K562 (cell line): ENCODE results near the gene NUDT2. TPM values are rescaled to one million over a fixed set of nuclear protein-coding genes. Genes with fewer than 3 reads are reported as not detected.

Source experiments
- ATAC-seq: fragments of 200-7000 bp; cut with Tn5 transposase; 3 replicates; pipeline ENCODE4 v1.9.1; 2020; ENCODE audit warnings: moderate library complexity
- BruUV-seq: library from RNA; stranded (reverse); fragments of 400-500 nt; replicated peaks from 2 replicates; lab custom pipeline; 2021; lab: Mats Ljungman, UMichigan
- CTCF ChIA-PET: fragments of 300-600 bp; formaldehyde crosslinking; extraction: SDS; loops from one replicate; lab custom pipeline; 2021; ENCODE audit warnings: low intra/inter-chr PET ratio; lab: Yijun Ruan, JAX
- POLR2A ChIA-PET: fragments of 300-600, 350-650 bp; sonication (Branson Sonifier 250); formaldehyde crosslinking; extraction: SDS; loops from one replicate; lab custom pipeline; 2021; ENCODE audit warnings: antibody characterized with exemption, inconsistent platforms; lab: Yijun Ruan, JAX
- DNase-seq, 4 experiments: peaks; one replicate each; pipeline versions ENCODE4 v3.0.0 to v3.0.0-alpha.2; 2011 to 2018; ENCODE audit warnings: low spot score in 3 of 4, mixed read lengths in 3 of 4; ENCODE audit errors: extremely low read depth in 1 of 4
- FAIRE-seq: peaks from 2 replicates; lab custom pipeline; 2011; peaks lifted over from hg19 to GRCh38; lab: Jason Lieb, UNC
- H2AFZ ChIP-seq: 2 replicates; pipeline ENCODE4 v1.6.0; 2011; ENCODE audit warnings: low read depth, low read length, control low read depth, inconsistent platforms
- H3K27ac ChIP-seq: fragments of 200-600 bp; 3 replicates; pipeline ENCODE4 v1.8.0; 2011; ENCODE audit warnings: low read depth, mild to moderate bottlenecking, control low read depth, inconsistent platforms, low read length, moderate library complexity, mixed read lengths; ENCODE audit errors: extremely low read depth
- H3K27me3 ChIP-seq, 2 experiments: fragments of 300-600 bp in 1 of 2; 2 replicates in 1 of 2; 3 replicates in 1 of 2; pipeline versions ENCODE4 v1.6.0 to v1.8.0; 2011; ENCODE audit warnings: inconsistent platforms in 2 of 2, low read length in 2 of 2, mild to moderate bottlenecking in 1 of 2, mixed read lengths in 1 of 2, moderate library complexity in 1 of 2; ENCODE audit not compliant: control insufficient read depth in 2 of 2, insufficient read depth in 2 of 2
- H3K36me3 ChIP-seq: fragments of 300-600 bp; 3 replicates; pipeline ENCODE4 v1.8.0; 2011; ENCODE audit warnings: mild to moderate bottlenecking, low read length, inconsistent platforms; ENCODE audit not compliant: control insufficient read depth, insufficient read depth
- H3K4me1 ChIP-seq, 2 experiments: fragments of 200-600 bp in 1 of 2; replicated peaks in 1 of 2; 2 replicates in 1 of 2; 3 replicates in 1 of 2; pipeline versions ENCODE4 v1.5.1 to v1.8.0; 2011; ENCODE audit warnings: inconsistent platforms in 2 of 2, low read length in 2 of 2, mild to moderate bottlenecking in 1 of 2, mixed read lengths in 1 of 2, moderate library complexity in 1 of 2; ENCODE audit not compliant: control insufficient read depth in 2 of 2, insufficient read depth in 2 of 2
- H3K4me2 ChIP-seq: 2 replicates; pipeline ENCODE4 v1.6.1; 2011; ENCODE audit warnings: low read length, control low read depth, inconsistent platforms, mixed read lengths; ENCODE audit not compliant: insufficient read depth
- H3K4me3 ChIP-seq: fragments of 200-600 bp; sonication (generic), shearing (Covaris generic); 2 replicates; pipeline ENCODE4 v1.5.1; 2016; ENCODE audit warnings: control low read depth, inconsistent platforms
- H3K79me2 ChIP-seq: fragments of 200-600 bp; 3 replicates; pipeline ENCODE4 v1.8.0; 2011; ENCODE audit warnings: low read length, inconsistent platforms; ENCODE audit not compliant: control insufficient read depth, insufficient read depth
- H3K9ac ChIP-seq, 2 experiments: 2 replicates each; pipeline versions ENCODE4 v1.6.0 to v1.6.1; 2011; ENCODE audit warnings: low read depth in 2 of 2, low read length in 2 of 2, control low read depth in 1 of 2, inconsistent platforms in 1 of 2, mild to moderate bottlenecking in 1 of 2, mixed read lengths in 1 of 2; ENCODE audit not compliant: insufficient read depth in 1 of 2
- H3K9me1 ChIP-seq: one replicate; pipeline ENCODE4 v1.6.0; 2011; ENCODE audit warnings: inconsistent platforms, mild to moderate bottlenecking, low read length, moderate library complexity; ENCODE audit not compliant: control insufficient read depth, insufficient read depth
- H3K9me3 ChIP-seq: replicated peaks from 2 replicates; pipeline ENCODE4 v1.5.1; 2011; ENCODE audit warnings: low read depth, low read length, inconsistent platforms; ENCODE audit not compliant: control insufficient read depth, insufficient read depth
- H4K20me1 ChIP-seq: replicated peaks from 2 replicates; pipeline ENCODE4 v1.6.1; 2011; ENCODE audit warnings: low read length, inconsistent platforms, mixed read lengths; ENCODE audit not compliant: control insufficient read depth, insufficient read depth
- ADNP ChIP-seq: fragments of 200-800 bp; sonication (Bioruptor generic); IDR thresholded peaks from 2 replicates; pipeline ENCODE4 v1.6.1; 2016; ENCODE audit warnings: missing genetic modification characterization, missing compliant biosample characterization
- CHD4 ChIP-seq: fragments of 200-600 bp; sonication (generic); IDR thresholded peaks from 3 replicates; pipeline ENCODE4 v1.6.1; 2012; ENCODE audit warnings: low read depth, mild to moderate bottlenecking, mixed read lengths, low read length, inconsistent platforms; ENCODE audit not compliant: insufficient read depth, insufficient replicate concordance, poor library complexity, severe bottlenecking
- EGR1 ChIP-seq: fragments of 450-650 bp; conservative IDR thresholded peaks from 2 replicates; pipeline ENCODE4 v1.6.1; 2017; ENCODE audit warnings: mild to moderate bottlenecking
- GTF2A2 ChIP-seq: IDR thresholded peaks from 2 replicates; pipeline ENCODE4 v1.6.1; 2016; ENCODE audit warnings: mild to moderate bottlenecking, missing genetic modification characterization, missing compliant biosample characterization
- KLF1 ChIP-seq: fragments of 450-650 bp; IDR thresholded peaks from 2 replicates; pipeline ENCODE4 v1.6.1; 2016; ENCODE audit warnings: missing genetic modification characterization, missing compliant biosample characterization
- MAFG ChIP-seq: fragments of 450-650 bp; conservative IDR thresholded peaks from 2 replicates; pipeline ENCODE4 v1.6.1; 2016; ENCODE audit warnings: missing genetic modification characterization, missing compliant biosample characterization
- NFE2 ChIP-seq: IDR thresholded peaks from 2 replicates; pipeline ENCODE4 v1.6.1; 2014; ENCODE audit warnings: antibody characterized with exemption, low read depth
- NR3C1 ChIP-seq: sonication (generic); formaldehyde crosslinking; IDR thresholded peaks from 2 replicates; pipeline ENCODE4 v1.8.1; 2022; ENCODE audit warnings: missing genetic modification reagents
- TARDBP ChIP-seq: fragments of 450-650 bp; IDR thresholded peaks from 2 replicates; pipeline ENCODE4 v1.6.1; 2016
- TFAM ChIP-seq: fragments of 250-450 bp; sonication (Bioruptor Pico); conservative IDR thresholded peaks from 2 replicates; pipeline ENCODE4 v1.5.0; 2021; ENCODE audit warnings: mild to moderate bottlenecking, moderate library complexity
- ZFP91 ChIP-seq: sonication (generic); formaldehyde crosslinking; IDR thresholded peaks from 2 replicates; pipeline ENCODE4 v1.8.0; 2022; ENCODE audit warnings: mild to moderate bottlenecking, missing genetic modification reagents
- ZNF354B ChIP-seq: fragments of 250-450 bp; sonication (Bioruptor Pico); IDR thresholded peaks from 2 replicates; pipeline ENCODE4 v1.4.0; 2020
- ZNF408 ChIP-seq: fragments of 250-450 bp; sonication (Bioruptor Pico); IDR thresholded peaks from 2 replicates; pipeline ENCODE4 v1.4.0; 2020; ENCODE audit warnings: low read depth, mild to moderate bottlenecking, moderate library complexity
- WGBS: fragments of 100-300 bp; shearing (Covaris generic); methylation state at CpG from one replicate; pipeline ENCODE4 v1.1.6; 2016; ENCODE audit warnings: low coverage, mixed read lengths; ENCODE audit not compliant: insufficient coverage; ENCODE audit errors: missing lambda C conversion rate; 5-methylcytosine and 5-hydroxymethylcytosine counted together
- in situ Hi-C: fragments of 300-500 bp; cut with MboI; formaldehyde crosslinking; loops from 4 replicates; pipeline ENCODE4 v1.15.0; 2018; ENCODE audit warnings: inconsistent platforms, mixed read lengths
- intact Hi-C: fragments of 100-400 bp; cut with micrococcal nuclease; formaldehyde crosslinking; loops from 2 replicates; pipeline ENCODE4 v1.14.2; 2022
- polyA plus RNA-seq, 8 experiments: library from polyadenylated mRNA; depleted of rRNA in 4 of 8; stranded (reverse) in 5 of 8; unstranded in 3 of 8; fragments of >200 nt; fragmentation: Nextera tagmentation in 2 of 8; fragmentation: Illumina TruSeq in 1 of 8; extraction: Ambion mirVana in 2 of 8; extraction: Trizol in 1 of 8; gene quantifications; 2 replicates each; pipeline versions ENCODE4 v1.2.1 to v1.2.3, GENCODE V29; 2011 to 2014; ENCODE audit warnings: inconsistent platforms in 1 of 8, missing spikeins in 1 of 8
- total RNA-seq, 7 experiments: library from RNA; depleted of rRNA in 6 of 7; stranded (reverse); fragments of >200 nt in 6 of 7; fragmentation: Illumina TruSeq in 2 of 7; extraction: Trizol in 2 of 7; gene quantifications; 2 replicates each; pipeline versions ENCODE4 v1.2.1 to v1.2.3, GENCODE V29; 2011 to 2021; ENCODE audit warnings: low replicate concordance in 1 of 7
- TF ChIP-seq, protein P1 (sequence below): fragments of 250-450 bp; sonication (Bioruptor Pico); IDR thresholded peaks from 2 replicates; pipeline ENCODE4 v1.4.0; 2020; ENCODE audit warnings: mild to moderate bottlenecking, moderate library complexity
- TF ChIP-seq, protein P2 (sequence below): sonication (generic); formaldehyde crosslinking; IDR thresholded peaks from 2 replicates; pipeline ENCODE4 v1.8.0; 2023; ENCODE audit warnings: mild to moderate bottlenecking, missing genetic modification reagents
- TF ChIP-seq, protein P3 (sequence below): fragments of 150-350 bp; conservative IDR thresholded peaks from 2 replicates; pipeline ENCODE4 v1.6.1; 2014; ENCODE audit warnings: low read length

The NUDT2 gene
- total and polyA plus RNA-seq, 9 of the 15 experiments (the other 6 are each of a cell fraction or from before 2014, with no cell fraction given), result 11.5 to 28.1 (median 19.0) TPM

DNA sequence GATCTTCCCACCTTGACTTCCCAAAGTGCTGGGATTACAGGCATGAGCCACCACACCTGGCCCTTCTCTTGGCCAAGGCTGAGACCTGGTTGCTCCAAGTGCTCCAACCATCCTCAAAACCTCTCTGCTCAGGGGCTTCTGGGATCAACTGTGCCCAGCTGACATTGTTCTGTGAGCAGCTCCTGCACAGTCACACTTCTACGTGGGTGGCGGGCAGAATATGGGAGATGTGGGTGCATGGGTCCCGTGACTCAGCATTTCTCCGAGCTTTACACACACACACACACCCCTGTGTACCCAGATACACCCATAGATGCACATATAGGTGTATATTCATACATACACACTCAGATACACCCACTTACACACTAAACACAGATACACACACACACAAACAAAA lies 57.9 kb downstream of the NUDT2 start (continued):
- TF ChIP-seq, protein P1, sequence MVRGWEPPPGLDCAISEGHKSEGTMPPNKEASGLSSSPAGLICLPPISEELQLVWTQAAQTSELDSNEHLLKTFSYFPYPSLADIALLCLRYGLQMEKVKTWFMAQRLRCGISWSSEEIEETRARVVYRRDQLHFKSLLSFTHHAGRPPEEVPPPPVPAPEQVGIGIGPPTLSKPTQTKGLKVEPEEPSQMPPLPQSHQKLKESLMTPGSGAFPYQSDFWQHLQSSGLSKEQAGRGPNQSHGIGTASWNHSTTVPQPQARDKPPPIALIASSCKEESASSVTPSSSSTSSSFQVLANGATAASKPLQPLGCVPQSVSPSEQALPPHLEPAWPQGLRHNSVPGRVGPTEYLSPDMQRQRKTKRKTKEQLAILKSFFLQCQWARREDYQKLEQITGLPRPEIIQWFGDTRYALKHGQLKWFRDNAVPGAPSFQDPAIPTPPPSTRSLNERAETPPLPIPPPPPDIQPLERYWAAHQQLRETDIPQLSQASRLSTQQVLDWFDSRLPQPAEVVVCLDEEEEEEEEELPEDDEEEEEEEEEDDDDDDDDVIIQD (CRISPR knock-in tag), result no peak
- TF ChIP-seq NFE2, result peak; percentile 77
- TF ChIP-seq KLF1, result no peak
- TF ChIP-seq TFAM (CRISPR knock-in tag), result no peak
- TF ChIP-seq, protein P2, sequence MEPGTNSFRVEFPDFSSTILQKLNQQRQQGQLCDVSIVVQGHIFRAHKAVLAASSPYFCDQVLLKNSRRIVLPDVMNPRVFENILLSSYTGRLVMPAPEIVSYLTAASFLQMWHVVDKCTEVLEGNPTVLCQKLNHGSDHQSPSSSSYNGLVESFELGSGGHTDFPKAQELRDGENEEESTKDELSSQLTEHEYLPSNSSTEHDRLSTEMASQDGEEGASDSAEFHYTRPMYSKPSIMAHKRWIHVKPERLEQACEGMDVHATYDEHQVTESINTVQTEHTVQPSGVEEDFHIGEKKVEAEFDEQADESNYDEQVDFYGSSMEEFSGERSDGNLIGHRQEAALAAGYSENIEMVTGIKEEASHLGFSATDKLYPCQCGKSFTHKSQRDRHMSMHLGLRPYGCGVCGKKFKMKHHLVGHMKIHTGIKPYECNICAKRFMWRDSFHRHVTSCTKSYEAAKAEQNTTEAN, result no peak
- peak; percentile 79 for TF ChIP-seq MAFG (tag)
- TF ChIP-seq EGR1, result peak; percentile 56

DNA sequence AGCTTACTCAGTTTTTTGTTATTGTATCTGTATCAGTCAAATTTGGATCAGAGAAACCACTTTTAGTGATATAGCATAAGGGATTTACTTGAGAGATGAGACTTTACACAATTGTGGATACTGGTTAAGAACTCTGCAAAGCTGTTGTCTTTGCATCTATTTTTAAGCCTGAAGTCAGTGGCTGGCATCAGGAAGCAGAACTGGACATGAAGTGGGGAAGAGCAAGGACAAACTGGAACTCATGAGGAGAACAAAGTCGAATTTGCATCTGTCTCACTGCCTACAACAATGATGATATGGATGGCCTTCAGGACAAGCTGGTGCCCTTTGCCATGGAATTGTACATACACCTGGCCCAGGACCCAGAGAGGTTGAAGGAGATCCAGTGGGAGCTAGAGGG lies 63.1 kb downstream of the NUDT2 start:
- Histone ChIP-seq H3K27ac (no peak overlapping the region), H2AFZ (no peak overlapping the region), H3K4me3 (no peak overlapping the region), H3K4me2 (no peak overlapping the region), H3K4me1 (peaks cover 0 to 6% of the 10 kb centered on the region in 2 experiments; a peak in 3 of 5 replicates), H3K79me2 (no peaks in the 10 kb centered on the region), H3K9me3 (no peaks in the 10 kb centered on the region), H3K27me3 (no peaks in the 10 kb centered on the region), H3K9ac (no peak overlapping the region), H4K20me1 (no peaks in the 10 kb centered on the region; the same call in 1 of the 2 replicates), H3K9me1 (no peaks in the 10 kb centered on the region), H3K36me3 (no peaks in the 10 kb centered on the region)
- DNase-seq (no peak), FAIRE-seq (no peak), ATAC-seq (no peak)
- intact Hi-C loops (no loop called here), in situ Hi-C loops (no loop called here)
- ChIA-PET POLR2A (no interaction called here), CTCF (no interaction called here)
- 0% methylated on average over 1 of the region's 1 CpG for WGBS
- BruUV-seq, result no TSS peak
- TF ChIP-seq GTF2A2 (tag) (no peak), TARDBP (no peak), ZNF354B (CRISPR knock-in tag) (no peak), ZFP91 (CRISPR knock-in tag) (no peak), ZNF408 (CRISPR knock-in tag) (no peak), CHD4 (no peak), ADNP (no peak), NR3C1 (no peak)
- TF ChIP-seq, protein P3, sequence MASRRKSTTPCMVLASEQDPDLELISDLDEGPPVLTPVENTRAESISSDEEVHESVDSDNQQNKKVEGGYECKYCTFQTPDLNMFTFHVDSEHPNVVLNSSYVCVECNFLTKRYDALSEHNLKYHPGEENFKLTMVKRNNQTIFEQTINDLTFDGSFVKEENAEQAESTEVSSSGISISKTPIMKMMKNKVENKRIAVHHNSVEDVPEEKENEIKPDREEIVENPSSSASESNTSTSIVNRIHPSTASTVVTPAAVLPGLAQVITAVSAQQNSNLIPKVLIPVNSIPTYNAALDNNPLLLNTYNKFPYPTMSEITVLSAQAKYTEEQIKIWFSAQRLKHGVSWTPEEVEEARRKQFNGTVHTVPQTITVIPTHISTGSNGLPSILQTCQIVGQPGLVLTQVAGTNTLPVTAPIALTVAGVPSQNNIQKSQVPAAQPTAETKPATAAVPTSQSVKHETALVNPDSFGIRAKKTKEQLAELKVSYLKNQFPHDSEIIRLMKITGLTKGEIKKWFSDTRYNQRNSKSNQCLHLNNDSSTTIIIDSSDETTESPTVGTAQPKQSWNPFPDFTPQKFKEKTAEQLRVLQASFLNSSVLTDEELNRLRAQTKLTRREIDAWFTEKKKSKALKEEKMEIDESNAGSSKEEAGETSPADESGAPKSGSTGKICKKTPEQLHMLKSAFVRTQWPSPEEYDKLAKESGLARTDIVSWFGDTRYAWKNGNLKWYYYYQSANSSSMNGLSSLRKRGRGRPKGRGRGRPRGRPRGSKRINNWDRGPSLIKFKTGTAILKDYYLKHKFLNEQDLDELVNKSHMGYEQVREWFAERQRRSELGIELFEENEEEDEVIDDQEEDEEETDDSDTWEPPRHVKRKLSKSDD, result no peak
